Measurements from ENCODE around the gene FGD3.
A peak's percentile ranks its signal among the peaks of the same experiment; 100 is the strongest.
"Not testable (repeated sequence)": the region's sequence is repeated elsewhere in the genome, so short reads cannot be mapped to it uniquely, and the experiment has no call there.

FGD3 gene

GRCh38 chr9:92947268-92948037 is at the start of gene FGD3:
FGD3 (plus strand) TSS chr9:92947523; CDS start chr9:92976257, 28,734 bp downstream.
- intact Hi-C loops (cut with DNase I) = no loop called here
- DNase-seq = peak in 3 of 10 donors; percentile 22 to 76 (median 22)

- DNase-seq; intact Hi-C loops (cut with DNase I): not testable (repeated sequence)
Observed at GRCh38 chr9:92905137-92905536, 42.2 kb upstream of the FGD3 start.

GRCh38 chr9:92911511-92912475 is 35.5 kb upstream of the FGD3 start:
- DNase-seq = no peak
- intact Hi-C loops (cut with DNase I) = no loop called here

GRCh38 chr9:92917176-92917800 is 30.0 kb upstream of the FGD3 start:
- no peak for DNase-seq
- intact Hi-C loops (cut with DNase I) = no loop called here

- intact Hi-C loops (cut with DNase I) = no loop called here
Observed at GRCh38 chr9:92920437-92920836, 26.9 kb upstream of the FGD3 start.

GRCh38 chr9:92931606-92932005 is 15.7 kb upstream of the FGD3 start:
- DNase-seq = no peak
- intact Hi-C loops (cut with DNase I) = no loop called here

More at GRCh38 chr9:92920437-92920836, 26.9 kb upstream of the FGD3 start:
- no peak for DNase-seq

GRCh38 chr9:92934321-92934720 is 13.0 kb upstream of the FGD3 start:
- no peak for DNase-seq
- intact Hi-C loops (cut with DNase I) = no loop called here

GRCh38 chr9:92938025-92938424 is 9.3 kb upstream of the FGD3 start:
- intact Hi-C loops (cut with DNase I) = no loop called here
- no peak for DNase-seq

- DNase-seq = no peak
- intact Hi-C loops (cut with DNase I) = no loop called here
Observed at GRCh38 chr9:92941861-92942260, 5.5 kb upstream of the FGD3 start.

GRCh38 chr9:92942688-92943616 is 4.4 kb upstream of the FGD3 start:
- DNase-seq = no peak
- intact Hi-C loops (cut with DNase I) = no loop called here

GRCh38 chr9:92944921-92945320 is 2.4 kb upstream of the FGD3 start:
- intact Hi-C loops (cut with DNase I) = no loop called here
- DNase-seq = peak in 1 of 10 donors; percentile 45

GRCh38 chr9:92945796-92946195 is 1.5 kb upstream of the FGD3 start:
- intact Hi-C loops (cut with DNase I) = no loop called here

GRCh38 chr9:92948038-92948534 is 763 bp downstream of the FGD3 start:
- DNase-seq = peak in 1 of 10 donors; percentile 22
- intact Hi-C loops (cut with DNase I) = no loop called here

More at GRCh38 chr9:92945796-92946195, 1.5 kb upstream of the FGD3 start:
- peak in 1 of 10 donors; percentile 52 for DNase-seq

- no peak for DNase-seq
- intact Hi-C loops (cut with DNase I) = no loop called here
Observed at GRCh38 chr9:92948632-92949031, 1.3 kb downstream of the FGD3 start.

- intact Hi-C loops (cut with DNase I) = no loop called here
- no peak for DNase-seq
Observed at GRCh38 chr9:92949266-92949982, 2.1 kb downstream of the FGD3 start.

- intact Hi-C loops (cut with DNase I) = no loop called here
Observed at GRCh38 chr9:92950359-92950955, 3.1 kb downstream of the FGD3 start.

GRCh38 chr9:92952906-92953610 is 5.7 kb downstream of the FGD3 start:
- intact Hi-C loops (cut with DNase I) = no loop called here
- no peak for DNase-seq

More at GRCh38 chr9:92950359-92950955, 3.1 kb downstream of the FGD3 start:
- DNase-seq = peak in 1 of 10 donors; percentile 12

Measured in posterior cingulate gyrus (tissue), 11 donors.